ENCODE measurements around the gene FGFR3. TPM values are rescaled to one million over a fixed set of nuclear protein-coding genes. Genes with fewer than 3 reads are reported as not detected.

The FGFR3 gene
- total and polyA plus RNA-seq, 10 of the 15 experiments (the other 5 are each of a cell fraction or from before 2014, with no cell fraction given) = 0.05 to 0.33 (median 0.18) TPM; not detected in 6

- ChIA-PET POLR2A (no interaction called here), RAD21 (ENCODE audit: unreplicated experiment) (interaction anchor here (1.8 kb wide), 1 partner anchor 148 kb away, joined by 7 read pairs; no protein-coding TSS in a partner anchor), SMC1A (ENCODE audit: uncharacterized antibody, unreplicated experiment) (no interaction called here), CTCF (interaction anchor here (1.8 to 2.5 kb wide), 2 partner anchors 59 to 148 kb away, joined by 8 to 11 read pairs; no protein-coding TSS in a partner anchor)
- no peak overlapping the region for H3K27ac ChIP-seq (ENCODE audit: control insufficient read depth, insufficient read depth)
- no peak overlapping the region for H3K4me2 ChIP-seq (ENCODE audit: control insufficient read depth, insufficient read depth)
- H3K79me2 ChIP-seq (ENCODE audit: control insufficient read depth, insufficient read depth, low read length) = no peaks in the 10 kb centered on the region
- H2AFZ ChIP-seq (ENCODE audit: control insufficient read depth, low read depth, low read length) = no peak overlapping the region
- H3K9ac ChIP-seq (ENCODE audit: control insufficient read depth, insufficient read depth, low read length) = no peak overlapping the region
- no peaks in the 10 kb centered on the region for H3K36me3 ChIP-seq (ENCODE audit: control insufficient read depth in 2 of 2, insufficient read depth in 2 of 2, low read length in 1 of 2)
- TF ChIP-seq ESRRA (IDR thresholded peaks at IDR 0.05; ENCODE audit: low read length) (no peak), NR2F1 (conservative IDR thresholded peaks at IDR 0.05) (no peak), ZNF207 (IDR thresholded peaks at IDR 0.05; ENCODE audit: borderline replicate concordance) (no peak), FOXM1 (IDR thresholded peaks at IDR 0.05; ENCODE audit: low read depth, low read length) (no peak), RB1 (IDR thresholded peaks at IDR 0.05; ENCODE audit: borderline replicate concordance) (no peak), E2F4 (IDR thresholded peaks at IDR 0.05; ENCODE audit: low read depth, low read length) (no peak), GATAD2B (conservative IDR thresholded peaks at IDR 0.05; ENCODE audit: low read depth) (no peak), CEBPZ (IDR thresholded peaks at IDR 0.05; ENCODE audit: low read depth, low read length) (no peak), MTA3 (IDR thresholded peaks at IDR 0.05; ENCODE audit: borderline replicate concordance, low read length) (no peak), NKRF (conservative IDR thresholded peaks at IDR 0.05) (no peak), SP1 (IDR thresholded peaks at IDR 0.05; ENCODE audit: low read depth, low read length) (no peak), YY1 (IDR thresholded peaks at IDR 0.05; ENCODE audit: low read depth, low read length) (no peak), CTCF (IDR thresholded peaks at IDR 0.05 in 2 of 3, conservative IDR thresholded peaks at IDR 0.05 in 1 of 3; ENCODE audit: control insufficient read depth in 2 of 3, extremely low read depth in 1 of 3, insufficient read depth in 1 of 3, low read depth in 3 of 3, low read length in 3 of 3) (no peak), EED (IDR thresholded peaks at IDR 0.05; ENCODE audit: low read depth) (no peak), MAX (IDR thresholded peaks at IDR 0.05; ENCODE audit: low read depth, low read length) (no peak)
- DNase-seq (ENCODE audit: low read depth, low spot score) (no peak), FAIRE-seq (no peak), ATAC-seq (no peak)
- no peak overlapping the region for H3K4me3 ChIP-seq
- H3K4me1 ChIP-seq (ENCODE audit: control insufficient read depth, insufficient read depth, low read length) = no peaks in the 10 kb centered on the region
- BruUV-seq (replicated peaks) = no TSS peak
- no peaks in the 10 kb centered on the region for H4K20me1 ChIP-seq (ENCODE audit: control insufficient read depth, insufficient read depth)
- in situ Hi-C loops (cut with MboI) (no loop called here), intact Hi-C loops (cut with micrococcal nuclease; ENCODE audit: unreplicated experiment) (no loop called here)
- H3K27me3 ChIP-seq (replicated peaks in 1 of 2; ENCODE audit: control insufficient read depth in 2 of 2, insufficient read depth in 2 of 2, low read length in 1 of 2) = no peaks in the 10 kb centered on the region
- 53% methylated on average over 31 of the region's 31 CpGs for WGBS (ENCODE audit: insufficient coverage, insufficient replicate concordance, low lambda C conversion rate, missing lambda C conversion rate)
- no peaks in the 10 kb centered on the region for H3K9me3 ChIP-seq (replicated peaks; ENCODE audit: control insufficient read depth, insufficient read depth, low read length)
These were observed 41.8 kb upstream of the FGFR3 start for GRCh38 chr4:1751155-1751918.
